NT2/D1 (cell line): ENCODE results near the gene C9orf43.

Source experiments
- YY1 ChIP-seq: IDR thresholded peaks from 2 replicates; pipeline ENCODE4 v1.6.1; 2011; ENCODE audit not compliant: insufficient read length, insufficient read depth
- ZNF274 ChIP-seq: IDR thresholded peaks from 2 replicates; pipeline ENCODE4 v1.6.1; 2011; ENCODE audit warnings: mild to moderate bottlenecking, low read depth, low read length

DNA sequence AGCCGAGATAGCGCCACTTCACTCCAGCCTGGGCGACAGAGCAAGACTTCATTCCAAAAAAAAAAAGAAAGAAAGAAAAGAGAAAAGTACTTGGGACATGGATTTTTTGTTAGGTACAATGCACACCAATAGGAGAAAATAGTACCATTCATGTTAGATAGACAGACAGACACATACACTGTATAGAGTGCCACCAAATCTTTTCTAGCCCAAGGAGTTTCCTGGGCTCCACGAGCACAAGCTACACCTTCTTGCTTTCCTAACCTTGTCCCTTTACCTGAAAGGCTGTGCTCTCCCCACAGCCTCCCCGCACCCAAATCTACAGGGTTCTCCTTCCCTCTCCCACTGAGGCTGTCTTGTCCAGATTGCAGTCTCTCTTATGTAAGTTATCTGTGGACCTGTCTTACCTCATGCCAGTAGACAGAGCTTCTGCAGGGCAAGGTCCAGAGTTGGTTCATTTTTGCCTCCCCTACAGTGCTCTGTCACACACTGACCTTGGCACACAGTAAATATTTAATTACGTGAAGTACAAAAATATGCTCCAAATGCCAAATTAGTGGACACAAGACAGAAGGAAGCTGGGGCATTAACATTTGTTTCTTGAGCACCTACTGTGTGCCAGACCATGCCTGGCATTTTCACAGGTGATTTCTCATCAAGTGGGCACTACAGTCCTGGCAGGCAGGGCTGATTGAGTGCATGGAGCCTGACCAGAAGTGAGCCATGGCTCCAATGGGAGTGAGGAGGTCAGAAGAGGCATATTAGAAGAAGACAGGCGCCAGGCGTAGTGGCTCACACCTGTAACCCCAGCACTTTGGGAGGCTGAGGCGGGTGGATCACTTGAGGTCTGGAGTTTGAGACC, 15.3 kb upstream of the C9orf43 start:
- TF ChIP-seq ZNF274 = no peak
- TF ChIP-seq YY1 = no peak
